ENCODE measurements around the gene KAT6B. TPM values are rescaled to one million over a fixed set of nuclear protein-coding genes. Genes with fewer than 3 reads are reported as not detected.

Gene KAT6B
- polyA plus RNA-seq, 1 donor from 2014 or later: 11.5 TPM

- TF ChIP-seq MXI1 (conservative IDR thresholded peaks at IDR 0.05; ENCODE audit: poor library complexity, severe bottlenecking): no peak
- no peak for TF ChIP-seq EP300 (conservative IDR thresholded peaks at IDR 0.05; ENCODE audit: poor library complexity, severe bottlenecking)
- TF ChIP-seq, protein P1, sequence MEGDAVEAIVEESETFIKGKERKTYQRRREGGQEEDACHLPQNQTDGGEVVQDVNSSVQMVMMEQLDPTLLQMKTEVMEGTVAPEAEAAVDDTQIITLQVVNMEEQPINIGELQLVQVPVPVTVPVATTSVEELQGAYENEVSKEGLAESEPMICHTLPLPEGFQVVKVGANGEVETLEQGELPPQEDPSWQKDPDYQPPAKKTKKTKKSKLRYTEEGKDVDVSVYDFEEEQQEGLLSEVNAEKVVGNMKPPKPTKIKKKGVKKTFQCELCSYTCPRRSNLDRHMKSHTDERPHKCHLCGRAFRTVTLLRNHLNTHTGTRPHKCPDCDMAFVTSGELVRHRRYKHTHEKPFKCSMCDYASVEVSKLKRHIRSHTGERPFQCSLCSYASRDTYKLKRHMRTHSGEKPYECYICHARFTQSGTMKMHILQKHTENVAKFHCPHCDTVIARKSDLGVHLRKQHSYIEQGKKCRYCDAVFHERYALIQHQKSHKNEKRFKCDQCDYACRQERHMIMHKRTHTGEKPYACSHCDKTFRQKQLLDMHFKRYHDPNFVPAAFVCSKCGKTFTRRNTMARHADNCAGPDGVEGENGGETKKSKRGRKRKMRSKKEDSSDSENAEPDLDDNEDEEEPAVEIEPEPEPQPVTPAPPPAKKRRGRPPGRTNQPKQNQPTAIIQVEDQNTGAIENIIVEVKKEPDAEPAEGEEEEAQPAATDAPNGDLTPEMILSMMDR (IDR thresholded peaks at IDR 0.05; ENCODE audit: poor library complexity, severe bottlenecking): no peak
- TF ChIP-seq SMC3 (conservative IDR thresholded peaks at IDR 0.05; ENCODE audit: poor library complexity): no peak
- TF ChIP-seq RAD21 (conservative IDR thresholded peaks at IDR 0.05): no peak
- TF ChIP-seq EZH2 (IDR thresholded peaks at IDR 0.05; ENCODE audit: borderline replicate concordance, insufficient read depth, low read length, poor library complexity, severe bottlenecking): no peak
- TF ChIP-seq, protein P2, sequence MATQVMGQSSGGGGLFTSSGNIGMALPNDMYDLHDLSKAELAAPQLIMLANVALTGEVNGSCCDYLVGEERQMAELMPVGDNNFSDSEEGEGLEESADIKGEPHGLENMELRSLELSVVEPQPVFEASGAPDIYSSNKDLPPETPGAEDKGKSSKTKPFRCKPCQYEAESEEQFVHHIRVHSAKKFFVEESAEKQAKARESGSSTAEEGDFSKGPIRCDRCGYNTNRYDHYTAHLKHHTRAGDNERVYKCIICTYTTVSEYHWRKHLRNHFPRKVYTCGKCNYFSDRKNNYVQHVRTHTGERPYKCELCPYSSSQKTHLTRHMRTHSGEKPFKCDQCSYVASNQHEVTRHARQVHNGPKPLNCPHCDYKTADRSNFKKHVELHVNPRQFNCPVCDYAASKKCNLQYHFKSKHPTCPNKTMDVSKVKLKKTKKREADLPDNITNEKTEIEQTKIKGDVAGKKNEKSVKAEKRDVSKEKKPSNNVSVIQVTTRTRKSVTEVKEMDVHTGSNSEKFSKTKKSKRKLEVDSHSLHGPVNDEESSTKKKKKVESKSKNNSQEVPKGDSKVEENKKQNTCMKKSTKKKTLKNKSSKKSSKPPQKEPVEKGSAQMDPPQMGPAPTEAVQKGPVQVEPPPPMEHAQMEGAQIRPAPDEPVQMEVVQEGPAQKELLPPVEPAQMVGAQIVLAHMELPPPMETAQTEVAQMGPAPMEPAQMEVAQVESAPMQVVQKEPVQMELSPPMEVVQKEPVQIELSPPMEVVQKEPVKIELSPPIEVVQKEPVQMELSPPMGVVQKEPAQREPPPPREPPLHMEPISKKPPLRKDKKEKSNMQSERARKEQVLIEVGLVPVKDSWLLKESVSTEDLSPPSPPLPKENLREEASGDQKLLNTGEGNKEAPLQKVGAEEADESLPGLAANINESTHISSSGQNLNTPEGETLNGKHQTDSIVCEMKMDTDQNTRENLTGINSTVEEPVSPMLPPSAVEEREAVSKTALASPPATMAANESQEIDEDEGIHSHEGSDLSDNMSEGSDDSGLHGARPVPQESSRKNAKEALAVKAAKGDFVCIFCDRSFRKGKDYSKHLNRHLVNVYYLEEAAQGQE (IDR thresholded peaks at IDR 0.05; ENCODE audit: borderline replicate concordance): no peak
- TF ChIP-seq POLR2AphosphoS5 (IDR thresholded peaks at IDR 0.05): no peak
- no peak for TF ChIP-seq TAF1 (IDR thresholded peaks at IDR 0.05; ENCODE audit: low read depth)
- Histone ChIP-seq H4K20me1 (ENCODE audit: insufficient read depth) (no peaks in the 10 kb centered on the region), H3K79me2 (replicated peaks; ENCODE audit: insufficient read depth, low read length) (peaks cover 27% of the 10 kb centered on the region), H2AFZ (ENCODE audit: low read depth, low read length) (no peak overlapping the region), H3K27me3 (ENCODE audit: insufficient read depth, low read depth, low read length) (no peaks in the 10 kb centered on the region), H3K9me3 (ENCODE audit: low read length) (no peaks in the 10 kb centered on the region), H3K36me3 (ENCODE audit: insufficient read depth, low read length) (no peaks in the 10 kb centered on the region), H3F3A (ENCODE audit: insufficient read depth, low read length, poor library complexity, severe bottlenecking) (no peaks in the 10 kb centered on the region), H3K4me2 (ENCODE audit: low read length) (no peak overlapping the region), H3K4me3 (ENCODE audit: low read length) (no peak overlapping the region), H3K9ac (ENCODE audit: low read length) (no peak overlapping the region), H3K9me2 (ENCODE audit: insufficient read depth, low read length) (no peaks in the 10 kb centered on the region), H3K27ac (ENCODE audit: low read length) (no peak overlapping the region)
Observed at GRCh38 chr10:74947781-74948401, 121.5 kb downstream of the KAT6B start.

GRCh38 chr10:74949034-74949832, 122.8 kb downstream of the KAT6B start:
- Histone ChIP-seq H3K27ac (ENCODE audit: low read length) (no peak overlapping the region), H3K4me3 (ENCODE audit: low read length) (no peak overlapping the region), H3K9me2 (ENCODE audit: insufficient read depth, low read length) (no peaks in the 10 kb centered on the region), H3F3A (ENCODE audit: insufficient read depth, low read length, poor library complexity, severe bottlenecking) (no peaks in the 10 kb centered on the region), H3K27me3 (ENCODE audit: insufficient read depth, low read depth, low read length) (no peaks in the 10 kb centered on the region), H3K9ac (ENCODE audit: low read length) (no peak overlapping the region), H4K20me1 (ENCODE audit: insufficient read depth) (no peaks in the 10 kb centered on the region), H3K4me2 (ENCODE audit: low read length) (no peak overlapping the region), H3K9me3 (ENCODE audit: low read length) (no peaks in the 10 kb centered on the region), H2AFZ (ENCODE audit: low read depth, low read length) (no peak overlapping the region), H3K36me3 (ENCODE audit: insufficient read depth, low read length) (no peaks in the 10 kb centered on the region), H3K79me2 (replicated peaks; ENCODE audit: insufficient read depth, low read length) (peaks cover 20% of the 10 kb centered on the region)
- TF ChIP-seq, protein P1 (IDR thresholded peaks at IDR 0.05; ENCODE audit: poor library complexity, severe bottlenecking): no peak
- TF ChIP-seq EP300 (conservative IDR thresholded peaks at IDR 0.05; ENCODE audit: poor library complexity, severe bottlenecking) (no peak), POLR2AphosphoS5 (IDR thresholded peaks at IDR 0.05) (no peak), RAD21 (conservative IDR thresholded peaks at IDR 0.05) (no peak), TAF1 (IDR thresholded peaks at IDR 0.05; ENCODE audit: low read depth) (no peak)
